Mesodermal cell (in vitro differentiated cells): ENCODE measurements around the gene PRSS48.
"Not testable (repeated sequence)": the region's sequence is repeated elsewhere in the genome, so short reads cannot be mapped to it uniquely, and the experiment has no call there.

ENCODE experiments used
- H3K27ac ChIP-seq: 2 replicates; pipeline ENCODE4 v1.7.0; 2013; ENCODE audit warnings: mild to moderate bottlenecking, low read depth, low read length, moderate library complexity; ENCODE audit not compliant: severe bottlenecking
- H3K36me3 ChIP-seq: 2 replicates; pipeline ENCODE4 v1.7.1; 2013; ENCODE audit warnings: mild to moderate bottlenecking, low read length, moderate library complexity; ENCODE audit not compliant: control insufficient read depth, insufficient read depth
- H3K4me1 ChIP-seq: one replicate; pipeline ENCODE4 v1.7.1; 2013; ENCODE audit warnings: mild to moderate bottlenecking, low read length; ENCODE audit not compliant: insufficient read depth, control insufficient read depth, poor library complexity, severe bottlenecking
- H3K4me3 ChIP-seq: 2 replicates; pipeline ENCODE4 v1.7.0; 2013; ENCODE audit warnings: low read length, control low read depth, mild to moderate bottlenecking; ENCODE audit not compliant: insufficient read depth, poor library complexity, severe bottlenecking; ENCODE audit errors: extremely low read depth
- H3K9me3 ChIP-seq: 2 replicates; pipeline ENCODE4 v1.7.1; 2013; ENCODE audit warnings: mild to moderate bottlenecking, low read length, moderate library complexity; ENCODE audit not compliant: control insufficient read depth
- WGBS, 2 experiments: methylation state at CpG; one replicate each; pipeline ENCODE4 v1.1.5; 2013; ENCODE audit warnings: missing lambda C conversion rate in 2 of 2; ENCODE audit not compliant: insufficient coverage in 2 of 2; 5-methylcytosine and 5-hydroxymethylcytosine counted together

Gene PRSS48

DNA sequence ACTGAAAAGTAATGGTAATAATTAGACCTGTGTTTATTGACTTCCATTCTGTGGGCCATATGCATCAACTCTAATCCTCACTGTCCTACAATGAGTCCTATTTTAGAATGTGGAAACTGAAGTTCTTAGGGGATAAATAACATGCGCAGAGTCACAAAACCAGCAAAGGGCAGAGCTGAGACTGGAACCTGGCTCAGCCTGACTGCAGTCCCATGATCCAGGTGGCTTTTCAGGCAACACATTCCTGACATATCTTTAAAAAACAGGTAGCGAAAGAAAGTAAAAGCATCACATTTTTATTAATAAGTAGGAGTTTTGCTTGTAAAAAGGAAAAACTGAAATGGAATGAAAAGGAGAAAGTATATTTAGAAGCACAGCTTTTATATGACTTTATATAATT is 34.7 kb upstream of the PRSS48 start:
- H3K27ac ChIP-seq: no peak overlapping the region
- H3K4me3 ChIP-seq: no peak overlapping the region
- no peaks in the 10 kb centered on the region for H3K9me3 ChIP-seq
- H3K4me1 ChIP-seq: no peaks in the 10 kb centered on the region
- no CpG with 5 or more reads among the region's 2 CpGs for WGBS, 2 experiments
- H3K36me3 ChIP-seq: no peaks in the 10 kb centered on the region

DNA sequence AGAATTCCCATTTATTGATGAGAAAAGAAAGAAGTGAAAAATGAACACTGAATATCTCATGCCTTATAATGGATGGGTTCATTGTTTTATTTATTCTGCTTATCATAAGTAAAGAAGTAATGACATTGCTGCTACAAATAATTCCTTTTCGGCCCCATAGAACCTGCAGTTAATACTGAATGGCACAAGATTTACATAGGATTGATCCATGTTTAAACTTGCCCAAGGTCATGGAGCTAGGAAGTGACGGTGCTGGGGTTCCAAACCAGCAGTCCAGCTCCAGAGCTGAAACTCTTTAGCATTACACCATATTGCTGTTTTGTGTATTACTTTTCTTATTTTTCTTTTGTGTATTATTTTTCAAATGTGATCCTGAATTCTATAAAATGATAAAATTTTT is 30.2 kb upstream of the PRSS48 start:
- WGBS, 2 experiments: 90% methylated on average over 2 of the region's 2 CpGs; no CpG with 5 or more reads in 1 of the 2 experiments
- Histone ChIP-seq H3K4me1 (no peaks in the 10 kb centered on the region), H3K4me3 (no peak overlapping the region), H3K9me3 (no peaks in the 10 kb centered on the region), H3K36me3 (no peaks in the 10 kb centered on the region), H3K27ac (no peak overlapping the region)

DNA sequence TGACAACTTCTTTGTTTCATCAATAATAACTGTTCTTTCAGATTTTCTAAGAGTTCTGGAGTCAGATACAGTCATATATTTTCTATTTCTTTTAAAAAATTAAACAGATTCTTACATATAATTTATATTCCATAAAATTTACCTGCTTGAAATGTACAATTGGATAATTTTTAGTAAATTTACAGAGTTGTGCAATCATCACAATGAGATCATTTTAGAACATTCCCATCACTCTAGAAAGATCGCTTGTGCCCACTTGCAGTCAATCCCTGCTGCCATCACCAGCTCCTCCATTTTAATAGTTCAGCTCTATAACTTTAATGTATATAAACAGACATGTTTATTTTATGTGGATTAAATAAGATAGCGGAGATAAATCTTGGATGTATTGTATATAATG is 29.6 kb upstream of the PRSS48 start:
- H3K4me3 ChIP-seq: no peak overlapping the region
- no peaks in the 10 kb centered on the region for H3K4me1 ChIP-seq
- no CpG with 5 or more reads among the region's 2 CpGs for WGBS, 2 experiments
- no peak overlapping the region for H3K27ac ChIP-seq
- H3K9me3 ChIP-seq: no peaks in the 10 kb centered on the region
- no peaks in the 10 kb centered on the region for H3K36me3 ChIP-seq

DNA sequence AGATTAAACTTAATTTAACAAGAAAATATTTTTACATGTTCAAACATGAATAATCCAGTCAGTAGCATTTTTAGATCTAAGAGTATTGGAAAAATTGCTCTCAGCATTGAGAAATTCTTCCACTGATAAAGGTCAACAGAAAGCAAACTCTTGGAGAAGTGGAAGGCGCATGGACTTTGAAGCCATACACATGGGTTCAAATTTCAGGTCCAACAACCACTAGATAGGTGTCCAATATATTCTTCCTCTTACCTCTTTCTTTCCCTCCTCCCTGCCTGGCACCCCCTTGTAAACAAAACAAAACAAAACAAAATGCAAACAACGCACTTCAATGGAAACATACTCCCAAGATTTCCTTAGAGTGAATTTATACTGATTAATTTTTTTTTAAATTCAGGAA is 28.4 kb upstream of the PRSS48 start:
- no peaks in the 10 kb centered on the region for H3K36me3 ChIP-seq
- no peaks in the 10 kb centered on the region for H3K9me3 ChIP-seq
- no peaks in the 10 kb centered on the region for H3K4me1 ChIP-seq
- H3K27ac ChIP-seq: no peak overlapping the region
- no CpG with 5 or more reads among the region's 2 CpGs for WGBS, 2 experiments
- no peak overlapping the region for H3K4me3 ChIP-seq

DNA sequence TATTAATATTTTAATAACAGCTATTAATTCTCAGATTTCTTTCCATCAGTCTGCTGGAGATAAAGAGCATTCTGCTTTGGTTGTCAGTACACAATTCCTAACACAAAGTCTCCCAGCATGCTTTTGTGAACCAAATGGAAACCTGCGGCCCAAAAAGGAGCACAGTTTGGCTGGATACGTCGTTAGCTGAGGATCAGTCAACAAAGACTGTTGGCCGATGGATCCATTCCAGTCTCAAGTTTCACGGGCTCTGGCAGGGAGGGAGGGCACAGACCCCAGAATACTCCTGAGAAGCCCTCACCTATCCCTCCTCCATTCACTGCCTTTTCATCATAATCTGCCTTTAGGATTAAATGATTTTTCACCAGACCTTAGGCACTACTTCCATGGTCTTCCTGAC is 26.3 kb upstream of the PRSS48 start:
- Histone ChIP-seq H3K27ac (no peak overlapping the region), H3K4me3 (no peak overlapping the region), H3K36me3 (no peaks in the 10 kb centered on the region), H3K9me3 (no peaks in the 10 kb centered on the region), H3K4me1 (no peaks in the 10 kb centered on the region)
- 34 to 60% methylated on average over 3 to 5 of the region's 5 CpGs for WGBS, 2 experiments

DNA sequence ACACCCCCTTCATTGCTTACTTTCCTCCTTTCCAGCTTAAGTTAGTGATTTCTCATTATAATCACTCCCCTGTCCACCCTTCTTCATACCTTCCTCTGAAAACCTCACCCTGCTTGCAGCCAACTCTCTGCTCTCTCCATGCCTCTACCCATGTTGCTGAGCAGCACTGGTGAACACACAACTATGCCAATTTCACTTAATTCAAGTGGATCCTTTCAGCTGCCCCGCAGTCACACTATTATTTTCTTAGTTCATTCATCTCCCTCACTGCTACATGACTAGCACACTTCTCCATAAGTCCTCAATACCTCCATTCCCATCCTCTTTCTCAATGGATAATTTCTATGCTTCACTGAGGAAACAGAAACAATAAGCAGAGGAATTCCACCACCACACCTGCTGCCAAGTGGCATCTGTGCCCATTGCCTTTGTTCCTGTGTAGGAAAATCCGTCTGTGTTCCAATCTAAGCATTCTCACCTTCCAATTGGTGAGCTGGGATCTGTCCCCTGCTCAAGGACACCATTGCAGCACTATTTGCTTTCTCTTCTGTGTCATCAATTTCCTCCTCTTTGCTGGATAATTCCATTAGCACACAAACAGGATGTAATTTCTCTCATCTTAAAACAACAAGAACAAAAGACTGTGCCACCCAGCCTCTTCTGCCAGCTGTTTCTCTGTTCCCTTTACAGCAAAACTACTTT is 25.2 kb upstream of the PRSS48 start:
- Histone ChIP-seq H3K4me1 (no peaks in the 10 kb centered on the region), H3K36me3 (no peaks in the 10 kb centered on the region), H3K9me3 (peaks cover 4% of the 10 kb centered on the region), H3K4me3 (no peak overlapping the region), H3K27ac (no peak overlapping the region)
- WGBS, 2 experiments: 38 to 43% methylated on average over 2 of the region's 2 CpGs

DNA sequence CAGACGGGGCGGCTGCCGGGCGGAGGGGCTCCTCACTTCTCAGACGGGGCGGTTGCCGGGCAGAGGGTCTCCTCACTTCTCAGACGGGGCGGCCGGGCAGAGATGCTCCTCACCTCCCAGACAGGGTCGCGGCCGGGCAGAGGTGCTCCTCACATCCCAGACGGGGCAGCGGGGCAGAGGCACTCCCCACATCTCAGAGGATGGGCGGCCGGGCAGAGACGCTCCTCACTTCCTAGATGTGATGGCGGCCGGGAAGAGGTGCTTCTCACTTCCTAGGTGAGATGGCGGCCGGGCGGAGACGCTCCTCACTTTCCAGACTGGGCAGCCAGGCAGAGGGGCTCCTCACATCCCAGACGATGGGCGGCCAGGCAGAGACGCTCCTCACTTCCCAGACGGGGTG is 21.7 kb upstream of the PRSS48 start:
- not testable (repeated sequence) for H3K4me1 ChIP-seq, H3K4me3 ChIP-seq, H3K9me3 ChIP-seq, H3K36me3 ChIP-seq, H3K27ac ChIP-seq
- WGBS, 2 experiments: 92 to 100% methylated on average over 1 to 2 of the region's 28 CpGs

DNA sequence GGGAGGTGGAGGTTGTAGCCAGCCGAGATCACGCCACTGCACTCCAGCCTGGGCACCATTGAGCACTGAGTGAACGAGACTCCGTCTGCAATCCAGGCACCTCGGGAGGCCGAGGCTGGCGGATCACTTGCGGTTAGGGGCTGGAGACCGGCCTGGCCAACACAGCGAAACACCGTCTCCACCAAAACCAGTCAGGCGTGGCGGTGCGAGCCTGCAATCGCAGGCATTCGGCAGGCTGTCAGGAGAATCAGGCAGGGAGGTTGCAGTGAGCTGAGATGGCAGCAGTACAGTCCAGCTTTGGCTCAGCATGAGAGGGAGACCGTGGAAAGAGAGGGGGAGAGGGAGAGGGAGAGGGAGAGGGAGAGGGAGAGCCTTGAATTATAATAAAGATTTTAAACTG is 21.3 kb upstream of the PRSS48 start:
- H3K27ac ChIP-seq, H3K36me3 ChIP-seq, H3K9me3 ChIP-seq, H3K4me3 ChIP-seq, H3K4me1 ChIP-seq: not testable (repeated sequence)
- WGBS, 2 experiments: 85 to 92% methylated on average over 11 to 14 of the region's 17 CpGs

DNA sequence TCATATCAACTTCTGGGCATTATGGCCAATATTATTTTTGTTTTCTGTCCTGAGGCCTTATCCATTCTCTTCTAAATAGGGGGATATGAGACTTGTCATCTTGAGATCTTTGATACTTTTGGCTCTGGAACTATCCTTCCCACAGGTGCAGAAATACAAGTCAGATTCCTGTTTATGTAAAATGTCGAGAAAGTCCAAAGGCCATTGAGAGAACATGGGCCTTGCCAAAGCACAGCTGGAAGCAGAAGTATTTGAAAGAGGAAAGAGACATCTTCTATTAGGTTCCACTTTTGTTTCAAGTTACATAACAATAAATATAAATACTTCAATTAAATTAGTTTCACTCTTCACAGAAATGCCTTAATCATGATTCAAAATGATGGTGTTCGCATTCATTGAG is 20.8 kb upstream of the PRSS48 start:
- H3K27ac ChIP-seq: no peak overlapping the region
- peaks cover 4% of the 10 kb centered on the region for H3K9me3 ChIP-seq
- no peak overlapping the region for H3K4me3 ChIP-seq
- H3K36me3 ChIP-seq: no peaks in the 10 kb centered on the region
- H3K4me1 ChIP-seq: no peaks in the 10 kb centered on the region
- WGBS, 2 experiments: 86% methylated on average over 1 of the region's 2 CpGs; no CpG with 5 or more reads in 1 of the 2 experiments

DNA sequence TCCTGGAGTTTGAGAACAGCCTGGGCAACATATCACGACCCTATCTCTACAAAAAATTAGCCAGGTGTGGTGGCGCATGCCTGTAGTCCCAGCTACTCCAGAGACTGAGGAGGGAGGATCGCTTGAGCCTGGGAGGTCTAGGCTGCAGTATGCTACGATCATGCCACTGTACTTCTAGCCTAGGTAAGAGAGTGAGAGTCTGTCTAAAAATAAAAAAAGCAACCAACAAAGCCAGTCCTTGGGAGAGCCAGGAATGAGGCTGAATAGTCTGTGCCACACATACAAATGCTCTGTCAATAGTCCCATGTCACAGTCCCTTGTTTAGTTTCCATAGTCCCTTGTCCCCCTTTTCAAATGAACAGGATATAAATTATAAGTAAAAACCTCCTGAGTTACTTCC is 19.3 kb upstream of the PRSS48 start:
- Histone ChIP-seq H3K4me1 (no peaks in the 10 kb centered on the region), H3K36me3 (no peaks in the 10 kb centered on the region), H3K27ac (no peak overlapping the region), H3K9me3 (peaks cover 4% of the 10 kb centered on the region), H3K4me3 (no peak overlapping the region)
- 80 to 100% methylated on average over 1 to 3 of the region's 4 CpGs for WGBS, 2 experiments

DNA sequence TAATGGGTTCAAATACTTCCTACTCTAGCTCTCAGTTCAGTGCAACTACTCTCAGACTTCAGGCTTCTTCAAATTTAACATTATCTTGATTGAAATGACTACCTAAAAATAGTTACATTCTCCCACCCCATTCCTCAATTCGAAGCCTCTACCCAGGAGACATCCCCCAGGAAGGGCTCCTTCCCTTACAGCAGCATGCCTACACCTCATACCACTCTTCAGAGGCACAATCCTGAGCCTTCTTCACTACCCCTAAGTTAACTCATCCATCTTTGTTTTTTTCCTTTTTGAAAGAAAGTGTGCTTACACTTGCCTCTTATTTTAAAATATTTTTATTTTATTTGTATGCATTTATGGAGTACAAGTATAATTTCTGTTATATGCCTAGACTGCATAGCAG is 17.2 kb upstream of the PRSS48 start:
- Histone ChIP-seq H3K36me3 (no peaks in the 10 kb centered on the region), H3K27ac (no peak overlapping the region), H3K4me3 (no peak overlapping the region), H3K9me3 (peaks cover 4% of the 10 kb centered on the region), H3K4me1 (no peaks in the 10 kb centered on the region)
- WGBS, 2 experiments: 91 to 100% methylated on average over 1 of the region's 1 CpG
